GM19467 (cell line): Measurements from ENCODE around the gene PRM3.
A peak's percentile ranks its signal among the peaks of the same experiment; 100 is the strongest.

Experiments used
- ATAC-seq: cut with Tn5 transposase; IDR thresholded peaks from one replicate; pipeline ENCODE4 v1.9.1; 2021; ENCODE audit warnings: mild to moderate bottlenecking, moderate library complexity; ENCODE audit not compliant: unreplicated experiment

PRM3 gene

GRCh38 chr16:11229432-11229831 is 44.0 kb downstream of the PRM3 start:
- no peak for ATAC-seq

GRCh38 chr16:11225677-11226549 is 47.5 kb downstream of the PRM3 start:
- ATAC-seq, result no peak

- peak; percentile 70 for ATAC-seq
Observed at GRCh38 chr16:11224894-11225676, 48.3 kb downstream of the PRM3 start.

- no peak for ATAC-seq
Observed at GRCh38 chr16:11224096-11224893, 49.1 kb downstream of the PRM3 start.
